Measurements from ENCODE around the gene PTGS1. TPM values are rescaled to one million over a fixed set of nuclear protein-coding genes. Genes with fewer than 3 reads are reported as not detected.

PTGS1 gene
- total and polyA plus RNA-seq, 4 donors: 0.84 to 5.3 (median 1.1) TPM

DNA sequence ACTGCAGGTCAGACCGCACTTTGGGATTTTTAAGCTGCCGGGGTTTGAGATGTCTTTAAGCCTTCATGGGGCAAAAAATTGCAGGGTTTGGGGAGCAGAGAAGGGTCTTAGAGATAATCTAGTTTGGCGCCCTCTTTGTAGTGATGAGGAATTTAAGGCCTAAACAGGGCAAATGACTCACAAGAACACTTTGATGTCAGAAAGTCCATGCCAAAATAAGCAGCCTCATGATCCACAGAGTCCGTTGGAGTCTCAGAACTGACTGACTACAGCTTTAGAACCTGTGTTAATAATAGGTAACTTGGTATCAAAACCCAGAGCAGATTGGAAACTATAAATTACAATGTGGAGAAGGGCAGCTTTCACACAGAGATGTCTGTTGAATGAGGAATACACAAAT is 35.9 kb upstream of the PTGS1 start:
- no peak overlapping the region for H3K4me3 ChIP-seq (ENCODE audit: low read depth in 1 of 3, low read length in 3 of 3)
- no peak overlapping the region for H3K9ac ChIP-seq (ENCODE audit: low read depth in 1 of 2, low read length in 2 of 2)

More for the DNA sequence above, 35.9 kb upstream of the PTGS1 start:
- WGBS: 93% methylated on average over 4 of the region's 4 CpGs
- TF ChIP-seq, protein P1, sequence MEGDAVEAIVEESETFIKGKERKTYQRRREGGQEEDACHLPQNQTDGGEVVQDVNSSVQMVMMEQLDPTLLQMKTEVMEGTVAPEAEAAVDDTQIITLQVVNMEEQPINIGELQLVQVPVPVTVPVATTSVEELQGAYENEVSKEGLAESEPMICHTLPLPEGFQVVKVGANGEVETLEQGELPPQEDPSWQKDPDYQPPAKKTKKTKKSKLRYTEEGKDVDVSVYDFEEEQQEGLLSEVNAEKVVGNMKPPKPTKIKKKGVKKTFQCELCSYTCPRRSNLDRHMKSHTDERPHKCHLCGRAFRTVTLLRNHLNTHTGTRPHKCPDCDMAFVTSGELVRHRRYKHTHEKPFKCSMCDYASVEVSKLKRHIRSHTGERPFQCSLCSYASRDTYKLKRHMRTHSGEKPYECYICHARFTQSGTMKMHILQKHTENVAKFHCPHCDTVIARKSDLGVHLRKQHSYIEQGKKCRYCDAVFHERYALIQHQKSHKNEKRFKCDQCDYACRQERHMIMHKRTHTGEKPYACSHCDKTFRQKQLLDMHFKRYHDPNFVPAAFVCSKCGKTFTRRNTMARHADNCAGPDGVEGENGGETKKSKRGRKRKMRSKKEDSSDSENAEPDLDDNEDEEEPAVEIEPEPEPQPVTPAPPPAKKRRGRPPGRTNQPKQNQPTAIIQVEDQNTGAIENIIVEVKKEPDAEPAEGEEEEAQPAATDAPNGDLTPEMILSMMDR (IDR thresholded peaks at IDR 0.05; ENCODE audit: low read depth, low read length, missing input control): no peak
- TF ChIP-seq SP1 (IDR thresholded peaks at IDR 0.05) (no peak), NR2F2 (IDR thresholded peaks at IDR 0.05) (no peak), JUND (IDR thresholded peaks at IDR 0.05) (no peak), EGR1 (IDR thresholded peaks at IDR 0.05; ENCODE audit: low read depth in 2 of 2) (no peak), FOXA1 (IDR thresholded peaks at IDR 0.05) (no peak), GABPA (IDR thresholded peaks at IDR 0.05 in 1 of 2, conservative IDR thresholded peaks at IDR 0.05 in 1 of 2) (no peak), RAD21 (IDR thresholded peaks at IDR 0.05) (no peak), FOXA2 (IDR thresholded peaks at IDR 0.05) (no peak), HNF4G (IDR thresholded peaks at IDR 0.05) (no peak), TAF1 (conservative IDR thresholded peaks at IDR 0.05) (no peak), HNF4A (conservative IDR thresholded peaks at IDR 0.05) (no peak), RXRA (IDR thresholded peaks at IDR 0.05) (no peak), YY1 (IDR thresholded peaks at IDR 0.05) (no peak)
- TF ChIP-seq, protein P2, sequence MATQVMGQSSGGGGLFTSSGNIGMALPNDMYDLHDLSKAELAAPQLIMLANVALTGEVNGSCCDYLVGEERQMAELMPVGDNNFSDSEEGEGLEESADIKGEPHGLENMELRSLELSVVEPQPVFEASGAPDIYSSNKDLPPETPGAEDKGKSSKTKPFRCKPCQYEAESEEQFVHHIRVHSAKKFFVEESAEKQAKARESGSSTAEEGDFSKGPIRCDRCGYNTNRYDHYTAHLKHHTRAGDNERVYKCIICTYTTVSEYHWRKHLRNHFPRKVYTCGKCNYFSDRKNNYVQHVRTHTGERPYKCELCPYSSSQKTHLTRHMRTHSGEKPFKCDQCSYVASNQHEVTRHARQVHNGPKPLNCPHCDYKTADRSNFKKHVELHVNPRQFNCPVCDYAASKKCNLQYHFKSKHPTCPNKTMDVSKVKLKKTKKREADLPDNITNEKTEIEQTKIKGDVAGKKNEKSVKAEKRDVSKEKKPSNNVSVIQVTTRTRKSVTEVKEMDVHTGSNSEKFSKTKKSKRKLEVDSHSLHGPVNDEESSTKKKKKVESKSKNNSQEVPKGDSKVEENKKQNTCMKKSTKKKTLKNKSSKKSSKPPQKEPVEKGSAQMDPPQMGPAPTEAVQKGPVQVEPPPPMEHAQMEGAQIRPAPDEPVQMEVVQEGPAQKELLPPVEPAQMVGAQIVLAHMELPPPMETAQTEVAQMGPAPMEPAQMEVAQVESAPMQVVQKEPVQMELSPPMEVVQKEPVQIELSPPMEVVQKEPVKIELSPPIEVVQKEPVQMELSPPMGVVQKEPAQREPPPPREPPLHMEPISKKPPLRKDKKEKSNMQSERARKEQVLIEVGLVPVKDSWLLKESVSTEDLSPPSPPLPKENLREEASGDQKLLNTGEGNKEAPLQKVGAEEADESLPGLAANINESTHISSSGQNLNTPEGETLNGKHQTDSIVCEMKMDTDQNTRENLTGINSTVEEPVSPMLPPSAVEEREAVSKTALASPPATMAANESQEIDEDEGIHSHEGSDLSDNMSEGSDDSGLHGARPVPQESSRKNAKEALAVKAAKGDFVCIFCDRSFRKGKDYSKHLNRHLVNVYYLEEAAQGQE (IDR thresholded peaks at IDR 0.05): no peak
- TF ChIP-seq, protein P3, sequence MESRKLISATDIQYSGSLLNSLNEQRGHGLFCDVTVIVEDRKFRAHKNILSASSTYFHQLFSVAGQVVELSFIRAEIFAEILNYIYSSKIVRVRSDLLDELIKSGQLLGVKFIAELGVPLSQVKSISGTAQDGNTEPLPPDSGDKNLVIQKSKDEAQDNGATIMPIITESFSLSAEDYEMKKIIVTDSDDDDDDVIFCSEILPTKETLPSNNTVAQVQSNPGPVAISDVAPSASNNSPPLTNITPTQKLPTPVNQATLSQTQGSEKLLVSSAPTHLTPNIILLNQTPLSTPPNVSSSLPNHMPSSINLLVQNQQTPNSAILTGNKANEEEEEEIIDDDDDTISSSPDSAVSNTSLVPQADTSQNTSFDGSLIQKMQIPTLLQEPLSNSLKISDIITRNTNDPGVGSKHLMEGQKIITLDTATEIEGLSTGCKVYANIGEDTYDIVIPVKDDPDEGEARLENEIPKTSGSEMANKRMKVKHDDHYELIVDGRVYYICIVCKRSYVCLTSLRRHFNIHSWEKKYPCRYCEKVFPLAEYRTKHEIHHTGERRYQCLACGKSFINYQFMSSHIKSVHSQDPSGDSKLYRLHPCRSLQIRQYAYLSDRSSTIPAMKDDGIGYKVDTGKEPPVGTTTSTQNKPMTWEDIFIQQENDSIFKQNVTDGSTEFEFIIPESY (IDR thresholded peaks at IDR 0.05): no peak
- TF ChIP-seq, protein P4, sequence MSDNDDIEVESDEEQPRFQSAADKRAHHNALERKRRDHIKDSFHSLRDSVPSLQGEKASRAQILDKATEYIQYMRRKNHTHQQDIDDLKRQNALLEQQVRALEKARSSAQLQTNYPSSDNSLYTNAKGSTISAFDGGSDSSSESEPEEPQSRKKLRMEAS (IDR thresholded peaks at IDR 0.05): no peak
- TF ChIP-seq, protein P5, sequence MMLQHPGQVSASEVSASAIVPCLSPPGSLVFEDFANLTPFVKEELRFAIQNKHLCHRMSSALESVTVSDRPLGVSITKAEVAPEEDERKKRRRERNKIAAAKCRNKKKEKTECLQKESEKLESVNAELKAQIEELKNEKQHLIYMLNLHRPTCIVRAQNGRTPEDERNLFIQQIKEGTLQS (IDR thresholded peaks at IDR 0.05): no peak
- H3K27me3 ChIP-seq (ENCODE audit: control insufficient read depth in 4 of 4, insufficient read depth in 4 of 4, low read length in 3 of 4): no peaks in the 10 kb centered on the region
- H3K36me3 ChIP-seq (ENCODE audit: control insufficient read depth in 4 of 4, insufficient read depth in 3 of 4, low read depth in 1 of 4, low read length in 3 of 4): peaks cover 0 to 3% (median 0%) of the 10 kb centered on the region in 4 donors
- DNase-seq (ENCODE audit: low spot score): no peak
- H3K9me3 ChIP-seq (ENCODE audit: control insufficient read depth in 4 of 4, low read length in 3 of 4): no peaks in the 10 kb centered on the region
- no peaks in the 10 kb centered on the region for H3K4me1 ChIP-seq (ENCODE audit: control insufficient read depth in 4 of 4, insufficient read depth in 4 of 4, low read length in 3 of 4)
- no peak overlapping the region for H3K27ac ChIP-seq (ENCODE audit: low read depth in 1 of 2, low read length in 2 of 2)
